ENCODE data around the gene ITIH1.

ITIH1 gene

DNA sequence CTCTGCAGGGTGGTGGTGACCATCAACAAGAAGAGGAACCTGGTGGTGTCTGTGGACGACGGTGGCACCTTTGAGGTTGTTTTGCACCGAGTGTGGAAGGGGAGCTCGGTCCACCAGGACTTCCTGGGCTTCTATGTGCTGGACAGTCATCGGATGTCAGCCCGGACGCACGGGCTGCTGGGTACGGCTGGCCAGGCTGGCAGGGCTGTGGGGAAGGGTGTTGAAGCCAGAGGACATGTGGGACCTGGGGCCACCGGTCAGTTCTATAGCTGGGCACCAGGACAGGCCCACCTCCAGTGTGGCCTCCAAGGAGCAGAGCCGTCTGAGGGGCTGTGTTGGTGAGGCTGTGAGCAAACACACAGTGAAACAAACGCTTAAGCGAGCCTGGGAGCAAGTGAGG, 13.3 kb downstream of the ITIH1 start:
- no peak overlapping the region for H3K27ac ChIP-seq
- DNase-seq (ENCODE audit: low spot score) = no peak
- ChIA-PET POLR2A (ENCODE audit: low non-redundant PET) (no interaction called here), CTCF (interaction anchor here (0.5 kb wide), 1 partner anchor 32 kb away, joined by 3 read pairs; no protein-coding TSS in a partner anchor)
- TF ChIP-seq, protein P1, sequence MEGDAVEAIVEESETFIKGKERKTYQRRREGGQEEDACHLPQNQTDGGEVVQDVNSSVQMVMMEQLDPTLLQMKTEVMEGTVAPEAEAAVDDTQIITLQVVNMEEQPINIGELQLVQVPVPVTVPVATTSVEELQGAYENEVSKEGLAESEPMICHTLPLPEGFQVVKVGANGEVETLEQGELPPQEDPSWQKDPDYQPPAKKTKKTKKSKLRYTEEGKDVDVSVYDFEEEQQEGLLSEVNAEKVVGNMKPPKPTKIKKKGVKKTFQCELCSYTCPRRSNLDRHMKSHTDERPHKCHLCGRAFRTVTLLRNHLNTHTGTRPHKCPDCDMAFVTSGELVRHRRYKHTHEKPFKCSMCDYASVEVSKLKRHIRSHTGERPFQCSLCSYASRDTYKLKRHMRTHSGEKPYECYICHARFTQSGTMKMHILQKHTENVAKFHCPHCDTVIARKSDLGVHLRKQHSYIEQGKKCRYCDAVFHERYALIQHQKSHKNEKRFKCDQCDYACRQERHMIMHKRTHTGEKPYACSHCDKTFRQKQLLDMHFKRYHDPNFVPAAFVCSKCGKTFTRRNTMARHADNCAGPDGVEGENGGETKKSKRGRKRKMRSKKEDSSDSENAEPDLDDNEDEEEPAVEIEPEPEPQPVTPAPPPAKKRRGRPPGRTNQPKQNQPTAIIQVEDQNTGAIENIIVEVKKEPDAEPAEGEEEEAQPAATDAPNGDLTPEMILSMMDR (conservative IDR thresholded peaks at IDR 0.05; ENCODE audit: low read depth) = no peak

DNA sequence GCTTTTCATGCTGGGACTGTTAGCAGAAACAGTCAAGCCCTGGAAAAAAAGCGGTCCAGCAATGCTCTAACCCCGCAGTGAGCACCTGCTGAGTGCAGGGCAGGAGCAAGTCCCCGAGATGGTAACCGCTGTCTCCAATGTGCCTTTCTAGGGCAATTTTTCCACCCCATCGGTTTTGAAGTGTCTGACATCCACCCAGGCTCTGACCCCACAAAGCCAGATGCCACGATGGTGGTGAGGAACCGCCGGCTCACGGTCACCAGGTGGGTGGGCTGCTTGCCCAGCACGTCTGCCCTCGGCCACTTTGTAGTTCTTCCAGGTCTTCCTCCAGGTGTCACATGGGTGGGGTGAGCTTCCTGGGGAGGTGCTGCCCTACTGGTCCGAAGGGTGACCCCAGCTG, 14.0 kb downstream of the ITIH1 start:
- no peak for DNase-seq (ENCODE audit: low spot score)
- POLR2A ChIA-PET (ENCODE audit: low non-redundant PET) = no interaction called here
- CTCF ChIA-PET = interaction anchor here (0.6 to 0.7 kb wide), 2 partner anchors 11 to 55 kb away, joined by 3 read pairs; no protein-coding TSS in a partner anchor
- no peak overlapping the region for H3K27ac ChIP-seq
- TF ChIP-seq, protein P1 (conservative IDR thresholded peaks at IDR 0.05; ENCODE audit: low read depth) = no peak

DNA sequence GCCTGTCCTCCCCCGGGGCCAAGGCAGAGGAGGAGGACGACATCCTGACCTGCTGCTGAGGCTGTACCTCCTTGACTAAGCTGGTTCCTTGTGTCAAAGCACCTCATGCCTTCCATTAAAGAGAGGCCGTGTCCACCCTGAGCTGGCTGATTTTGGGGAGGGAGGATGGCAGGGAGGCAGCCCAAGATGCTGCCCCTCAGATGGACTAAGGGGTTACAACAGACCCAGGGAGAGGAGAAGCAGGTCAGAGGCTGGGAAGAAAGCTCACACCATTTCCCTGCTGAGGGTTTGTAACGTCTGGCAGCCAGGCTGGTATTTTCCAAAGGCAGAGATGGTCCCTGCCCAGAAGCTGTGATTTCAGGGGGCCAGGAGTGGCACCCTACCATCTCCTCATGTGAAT, 14.5 kb downstream of the ITIH1 start:
- CTCF ChIA-PET = interaction anchor here (0.6 to 0.7 kb wide), 2 partner anchors 11 to 284 kb away, joined by 3 to 6 read pairs; no protein-coding TSS in a partner anchor
- no peak overlapping the region for H3K27ac ChIP-seq
- TF ChIP-seq, protein P1 (conservative IDR thresholded peaks at IDR 0.05; ENCODE audit: low read depth) = no peak
- POLR2A ChIA-PET (ENCODE audit: low non-redundant PET) = interaction anchor here (0.6 kb wide), 1 partner anchor 29 kb away, joined by 3 read pairs; no protein-coding TSS in a partner anchor
- no peak for DNase-seq (ENCODE audit: low spot score)

DNA sequence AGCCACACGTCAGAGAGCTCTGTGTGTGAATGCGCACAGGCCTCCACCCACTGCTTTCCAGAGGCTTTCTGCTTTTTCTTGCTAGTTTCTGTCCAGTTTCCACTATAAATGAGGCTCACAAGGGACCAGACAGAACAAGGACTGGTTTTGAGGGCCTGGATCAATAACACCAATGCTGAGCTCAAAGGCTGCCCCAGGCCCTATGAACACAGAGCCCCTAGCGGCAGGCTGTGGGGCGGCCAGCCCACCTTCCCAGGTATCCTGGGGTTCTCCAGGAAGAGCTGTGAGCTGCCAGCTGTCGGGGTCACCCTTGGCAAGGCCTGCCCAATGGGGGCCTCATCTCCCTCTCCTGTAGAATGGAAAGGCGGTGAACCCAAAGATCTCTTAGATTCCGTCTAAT, 15.0 kb downstream of the ITIH1 start:
- TF ChIP-seq, protein P1 (conservative IDR thresholded peaks at IDR 0.05; ENCODE audit: low read depth) = no peak
- POLR2A ChIA-PET (ENCODE audit: low non-redundant PET) = interaction anchor here (0.6 kb wide), 1 partner anchor 28 kb away, joined by 3 read pairs; no protein-coding TSS in a partner anchor
- CTCF ChIA-PET = interaction anchor here (0.6 kb wide), 1 partner anchor 283 kb away, joined by 6 read pairs; no protein-coding TSS in a partner anchor

DNA sequence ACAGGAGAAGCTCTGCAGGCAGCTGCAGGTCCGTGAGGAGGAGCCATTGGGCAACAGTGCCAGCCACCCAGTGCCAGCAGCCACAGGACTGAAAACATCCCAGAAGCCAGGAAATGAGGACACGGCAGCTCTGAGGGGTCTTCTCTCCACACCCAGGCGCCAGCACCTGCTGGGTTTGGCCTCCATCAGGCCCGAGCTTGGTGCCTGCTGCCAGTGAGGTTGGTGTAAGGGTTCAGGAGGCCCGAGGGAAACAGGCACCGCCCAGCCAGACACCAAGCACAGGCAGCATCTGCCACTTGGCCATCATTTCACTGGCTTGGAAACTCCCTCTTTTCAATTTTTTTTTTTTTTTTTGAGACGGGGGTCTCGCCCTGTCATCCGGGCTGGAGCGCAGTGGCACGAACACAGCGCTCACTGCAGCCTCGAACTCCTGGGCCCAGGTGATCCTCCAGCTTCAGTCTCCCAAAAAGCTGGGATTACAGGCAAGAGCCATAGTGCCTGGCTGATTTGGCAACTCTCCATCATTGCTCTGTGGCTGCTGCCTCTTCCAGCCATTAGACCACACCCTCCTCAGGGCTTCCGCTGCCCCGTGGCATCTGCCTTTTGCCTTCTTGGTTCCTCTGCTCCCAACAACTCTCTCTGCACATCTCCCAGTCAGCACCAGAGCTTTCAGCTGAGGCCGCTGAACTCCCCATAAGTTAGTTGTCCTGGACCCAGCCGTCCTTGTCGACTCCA, 15.7 kb downstream of the ITIH1 start:
- H3K27ac ChIP-seq = no peak overlapping the region
- no peak for DNase-seq (ENCODE audit: low spot score)
- ChIA-PET POLR2A (ENCODE audit: low non-redundant PET) (no interaction called here), CTCF (no interaction called here)
- TF ChIP-seq, protein P1 (conservative IDR thresholded peaks at IDR 0.05; ENCODE audit: low read depth) = no peak

More for the DNA sequence above, 15.0 kb downstream of the ITIH1 start:
- no peak for DNase-seq (ENCODE audit: low spot score)
- H3K27ac ChIP-seq = no peak overlapping the region

DNA sequence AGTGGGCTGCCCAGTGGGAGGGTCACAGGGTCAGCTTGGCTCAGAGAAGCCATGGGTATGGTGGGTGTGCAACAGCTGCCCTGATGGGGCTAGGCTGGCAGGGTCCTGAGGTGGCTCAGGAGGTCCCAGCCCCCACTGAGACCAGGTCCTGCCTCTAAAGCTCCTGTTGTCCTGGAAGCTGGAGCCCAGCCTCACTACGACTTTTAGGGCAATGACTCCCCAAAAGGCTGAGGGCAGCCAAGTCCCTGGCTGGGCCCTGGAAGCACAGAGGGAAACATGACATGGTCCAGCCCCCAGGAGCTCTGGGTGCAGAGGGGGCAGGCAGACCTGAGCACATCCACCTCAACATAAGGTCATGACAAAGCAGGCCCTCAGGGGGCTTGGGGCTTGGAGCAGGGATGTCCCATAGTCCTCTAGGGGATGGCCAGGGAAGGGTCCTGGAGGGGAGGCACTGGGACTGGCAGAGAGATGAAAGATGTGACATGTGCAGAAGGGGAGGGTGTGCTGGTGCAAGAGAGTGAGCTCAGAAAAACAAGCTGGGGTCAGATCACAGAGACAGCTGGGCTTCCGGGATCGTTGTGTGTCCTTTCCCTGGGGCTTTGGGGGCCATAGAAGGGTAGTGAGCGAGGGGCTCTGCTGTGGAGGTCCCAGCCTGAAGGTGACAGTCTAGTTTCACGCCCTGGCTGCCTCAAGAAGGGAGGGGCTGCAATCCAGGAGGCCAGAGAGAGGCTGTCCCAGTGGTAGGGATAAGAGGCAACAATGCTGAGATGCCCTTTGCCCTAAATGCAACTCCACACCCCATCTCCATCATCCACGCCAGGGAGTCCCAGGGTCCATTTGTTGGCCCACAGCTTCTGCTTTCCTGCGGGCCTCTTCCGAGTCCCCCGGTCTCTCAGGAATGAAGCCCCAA, 16.6 kb downstream of the ITIH1 start:
- H3K27ac ChIP-seq = no peak overlapping the region
- POLR2A ChIA-PET (ENCODE audit: low non-redundant PET) = no interaction called here
- CTCF ChIA-PET = no interaction called here
- no peak for DNase-seq (ENCODE audit: low spot score)
- TF ChIP-seq, protein P1 (conservative IDR thresholded peaks at IDR 0.05; ENCODE audit: low read depth) = no peak

All from RWPE1 (cell line).